ENCODE results near the gene SOS1.

The SOS1 gene

DNA sequence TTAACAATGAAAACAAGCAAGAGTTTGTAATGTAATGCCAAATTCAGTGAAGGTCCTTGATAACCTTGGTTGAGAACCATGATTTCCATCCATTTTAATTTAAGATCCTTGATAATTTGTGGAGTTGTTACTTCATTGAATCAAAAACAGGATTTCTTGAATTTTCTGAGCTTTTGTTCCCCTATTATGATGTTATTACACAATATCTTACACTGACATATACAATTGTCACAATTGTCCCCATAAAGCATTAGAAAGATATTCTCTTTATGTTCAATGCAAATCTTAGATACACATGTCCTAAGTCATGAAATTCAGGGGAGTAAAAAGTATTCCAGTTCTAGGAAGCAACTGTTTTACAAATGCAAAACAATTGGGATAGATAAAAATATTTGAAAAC, 147.6 kb downstream of the SOS1 start:
- ChIA-PET CTCF (interaction anchor here (1.5 kb wide), 1 partner anchor 26 kb away, joined by 6 read pairs; no protein-coding TSS in a partner anchor), POLR2A (no interaction called here)
- TF ChIP-seq, protein P1, sequence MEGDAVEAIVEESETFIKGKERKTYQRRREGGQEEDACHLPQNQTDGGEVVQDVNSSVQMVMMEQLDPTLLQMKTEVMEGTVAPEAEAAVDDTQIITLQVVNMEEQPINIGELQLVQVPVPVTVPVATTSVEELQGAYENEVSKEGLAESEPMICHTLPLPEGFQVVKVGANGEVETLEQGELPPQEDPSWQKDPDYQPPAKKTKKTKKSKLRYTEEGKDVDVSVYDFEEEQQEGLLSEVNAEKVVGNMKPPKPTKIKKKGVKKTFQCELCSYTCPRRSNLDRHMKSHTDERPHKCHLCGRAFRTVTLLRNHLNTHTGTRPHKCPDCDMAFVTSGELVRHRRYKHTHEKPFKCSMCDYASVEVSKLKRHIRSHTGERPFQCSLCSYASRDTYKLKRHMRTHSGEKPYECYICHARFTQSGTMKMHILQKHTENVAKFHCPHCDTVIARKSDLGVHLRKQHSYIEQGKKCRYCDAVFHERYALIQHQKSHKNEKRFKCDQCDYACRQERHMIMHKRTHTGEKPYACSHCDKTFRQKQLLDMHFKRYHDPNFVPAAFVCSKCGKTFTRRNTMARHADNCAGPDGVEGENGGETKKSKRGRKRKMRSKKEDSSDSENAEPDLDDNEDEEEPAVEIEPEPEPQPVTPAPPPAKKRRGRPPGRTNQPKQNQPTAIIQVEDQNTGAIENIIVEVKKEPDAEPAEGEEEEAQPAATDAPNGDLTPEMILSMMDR (IDR thresholded peaks at IDR 0.05; ENCODE audit: insufficient read depth, low read length, missing control alignments), result no peak
- H3K4me3 ChIP-seq (ENCODE audit: low read depth, low read length), result no peak overlapping the region
- no peak for DNase-seq (ENCODE audit: low read depth, low spot score)

DNA sequence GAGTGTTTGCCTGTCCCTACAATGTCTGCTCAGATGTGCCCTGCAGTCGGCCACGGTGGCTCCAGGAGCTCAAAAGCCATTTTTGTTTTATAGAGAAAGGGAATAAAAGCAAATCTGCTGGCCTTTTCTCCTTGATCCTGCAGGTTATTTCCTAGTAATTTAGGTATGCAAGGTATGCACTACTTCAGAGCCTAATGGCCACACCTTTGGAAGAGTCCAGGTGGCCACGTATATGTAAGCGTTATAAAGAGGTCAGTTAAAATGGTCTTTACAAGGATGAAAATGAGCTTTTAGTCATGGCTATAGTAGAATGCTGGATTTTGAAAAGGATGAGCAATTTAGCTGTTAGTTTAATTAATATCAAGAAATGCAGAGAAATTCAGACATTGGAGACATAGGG, 149.5 kb downstream of the SOS1 start:
- TF ChIP-seq, protein P1 (IDR thresholded peaks at IDR 0.05; ENCODE audit: insufficient read depth, low read length, missing control alignments), result no peak
- POLR2A ChIA-PET, result no interaction called here
- no peak for DNase-seq (ENCODE audit: low read depth, low spot score)
- CTCF ChIA-PET, result interaction anchor here (0.7 to 1.1 kb wide), 2 partner anchors 8 to 24 kb away, joined by 3 to 4 read pairs; no protein-coding TSS in a partner anchor
- no peak overlapping the region for H3K4me3 ChIP-seq (ENCODE audit: low read depth, low read length)

DNA sequence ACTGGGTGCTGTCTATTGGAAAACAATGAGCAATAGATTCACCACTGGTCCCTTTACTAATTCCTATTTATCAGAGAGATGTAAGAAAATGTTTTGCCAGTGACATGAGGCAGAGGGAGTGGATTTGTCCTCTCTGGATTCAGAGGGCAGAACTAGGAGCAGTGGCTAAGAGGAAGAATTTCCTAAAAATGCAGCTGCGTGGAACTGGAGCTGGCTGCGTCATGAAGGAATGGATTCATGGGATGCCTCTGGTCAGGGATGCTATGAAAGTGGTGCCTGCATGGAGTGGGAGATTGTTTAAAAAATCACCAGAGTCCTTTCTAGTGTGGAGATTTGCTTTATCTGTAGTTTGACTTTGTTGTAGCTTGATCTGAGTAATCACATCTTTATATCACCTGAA, 152.8 kb downstream of the SOS1 start:
- TF ChIP-seq, protein P1 (IDR thresholded peaks at IDR 0.05; ENCODE audit: insufficient read depth, low read length, missing control alignments), result no peak
- DNase-seq (ENCODE audit: low read depth, low spot score), result no peak
- H3K4me3 ChIP-seq (ENCODE audit: low read depth, low read length), result no peak overlapping the region
- ChIA-PET CTCF (no interaction called here), POLR2A (no interaction called here)

DNA sequence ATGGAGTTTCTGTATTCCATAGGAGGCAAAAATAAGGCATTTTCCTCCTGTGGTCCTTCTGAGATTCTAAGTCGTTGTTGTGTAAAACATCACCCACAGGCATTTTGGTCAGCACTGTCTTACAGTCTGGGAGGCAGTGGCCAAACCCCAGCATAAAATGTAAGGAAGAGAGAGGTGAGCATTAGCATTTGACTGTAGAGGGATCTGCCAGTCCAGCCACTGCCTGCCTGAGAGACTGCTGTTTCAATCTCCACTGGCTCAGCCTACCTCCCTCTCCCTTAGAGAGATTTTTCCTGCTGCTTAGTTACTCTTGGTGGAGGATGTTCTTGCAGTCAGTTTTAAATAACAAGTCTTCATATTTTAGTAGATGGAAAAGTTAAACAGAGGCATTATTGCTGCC, 154.2 kb downstream of the SOS1 start:
- DNase-seq (ENCODE audit: low read depth, low spot score), result no peak
- ChIA-PET CTCF (interaction anchor here (2.4 kb wide), 1 partner anchor 19 kb away, joined by 6 read pairs; no protein-coding TSS in a partner anchor), POLR2A (no interaction called here)
- no peak overlapping the region for H3K4me3 ChIP-seq (ENCODE audit: low read depth, low read length)
- TF ChIP-seq, protein P1 (IDR thresholded peaks at IDR 0.05; ENCODE audit: insufficient read depth, low read length, missing control alignments), result no peak

DNA sequence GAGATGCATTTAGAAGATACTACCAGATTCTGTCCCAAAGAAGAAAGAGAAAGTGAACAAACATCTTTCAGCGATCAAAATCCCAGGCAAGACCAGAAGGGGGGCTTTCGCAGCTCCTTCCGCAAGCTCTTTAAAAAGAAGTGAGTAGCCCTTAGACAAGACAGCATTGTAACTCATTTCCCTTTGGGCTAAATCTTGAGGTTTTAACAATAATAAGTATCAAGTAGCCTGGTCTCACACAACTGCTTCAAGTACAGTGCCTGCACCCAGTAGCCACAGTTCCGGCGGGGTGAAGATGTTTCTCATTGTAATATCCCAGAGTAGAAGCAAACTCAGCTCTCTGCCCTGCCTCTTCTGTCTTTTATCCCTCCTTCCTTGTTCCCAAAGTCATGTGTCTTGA, 154.8 kb downstream of the SOS1 start:
- ChIA-PET CTCF (interaction anchor here (2.4 kb wide), 1 partner anchor 18 kb away, joined by 6 read pairs; no protein-coding TSS in a partner anchor), POLR2A (no interaction called here)
- H3K4me3 ChIP-seq (ENCODE audit: low read depth, low read length), result no peak overlapping the region
- TF ChIP-seq, protein P1 (IDR thresholded peaks at IDR 0.05; ENCODE audit: insufficient read depth, low read length, missing control alignments), result no peak
- DNase-seq (ENCODE audit: low read depth, low spot score), result no peak

DNA sequence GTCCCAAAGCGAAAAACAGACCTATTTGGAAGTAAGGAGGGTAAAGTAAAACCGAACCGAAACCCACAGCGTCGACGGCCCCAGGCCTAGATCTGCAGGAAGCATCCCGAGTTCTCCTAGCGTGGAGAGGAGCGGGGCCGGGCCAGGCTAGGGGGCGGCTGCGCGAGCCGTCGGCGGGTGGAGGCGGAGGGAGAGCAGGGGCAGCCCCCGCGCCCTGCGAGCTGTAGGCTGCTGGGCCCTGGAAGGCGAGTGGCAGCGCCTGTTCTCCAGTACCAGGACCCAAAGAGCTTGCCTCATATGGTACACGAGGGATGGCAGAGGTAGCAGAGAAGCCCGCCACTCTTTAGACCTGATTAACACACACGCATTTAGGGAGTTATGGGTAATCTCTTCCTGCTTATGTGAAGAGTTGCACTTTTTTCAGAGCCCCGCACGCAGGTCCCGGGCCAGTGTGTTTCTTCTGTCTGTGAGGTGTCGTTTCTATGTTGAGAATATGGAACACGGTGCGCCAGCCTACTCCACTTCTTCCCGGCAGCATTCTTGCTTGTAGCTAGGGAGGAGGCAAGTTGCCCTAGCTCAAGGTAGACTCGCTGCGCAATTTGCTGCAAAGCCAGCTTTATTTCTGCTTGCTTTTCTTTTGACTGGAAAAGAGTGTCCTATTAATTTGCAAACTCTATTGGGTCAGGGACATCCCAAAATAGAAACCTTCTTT, 160.1 kb downstream of the SOS1 start:
- H3K4me3 ChIP-seq (ENCODE audit: low read depth, low read length), result peak overlapping the region; percentile 53
- ChIA-PET CTCF (interaction anchor here (0.9 to 4.0 kb wide), 4 partner anchors 9 to 268 kb away, joined by 3 to 18 read pairs (median 6); no protein-coding TSS in a partner anchor), POLR2A (interaction anchor here (1.2 kb wide), 1 partner anchor 77 kb away, joined by 3 read pairs; no protein-coding TSS in a partner anchor)
- DNase-seq (ENCODE audit: low read depth, low spot score), result no peak
- TF ChIP-seq, protein P1 (IDR thresholded peaks at IDR 0.05; ENCODE audit: insufficient read depth, low read length, missing control alignments), result no peak

Measured in AG04449 (cell line).